Aorta (tissue), 5 donors: Measurements from ENCODE around the gene ETS2. TPM values are rescaled to one million over a fixed set of nuclear protein-coding genes. Genes with fewer than 3 reads are reported as not detected.

ENCODE experiments used
- ATAC-seq: fragments of 200-7000 bp; cut with Tn5 transposase; one replicate; pipeline ENCODE4 v1.9.1; 2022; ENCODE audit warnings: moderate library complexity; ENCODE audit not compliant: low FRiP score
- DNase-seq, 2 donors: peaks; one replicate each; pipeline ENCODE4 v3.0.0-alpha.2; 2020
- H3K27ac ChIP-seq, 2 donors: one replicate each; pipeline ENCODE4 v1.5.1; 2013; ENCODE audit warnings: low read length in 2 of 2, mild to moderate bottlenecking in 2 of 2, moderate library complexity in 2 of 2, control low read depth in 1 of 2, inconsistent platforms in 1 of 2, low read depth in 1 of 2
- H3K27me3 ChIP-seq, 2 donors: one replicate each; pipeline ENCODE4 v1.6.1; 2013; ENCODE audit warnings: control low read depth in 1 of 2, low read length in 1 of 2, mild to moderate bottlenecking in 1 of 2, moderate library complexity in 1 of 2; ENCODE audit not compliant: insufficient read depth in 2 of 2, control insufficient read depth in 1 of 2
- H3K36me3 ChIP-seq, 2 donors: one replicate each; pipeline ENCODE4 v1.6.1; 2013; ENCODE audit warnings: control low read depth in 1 of 2, low read length in 1 of 2, mild to moderate bottlenecking in 1 of 2; ENCODE audit not compliant: insufficient read depth in 2 of 2, control insufficient read depth in 1 of 2
- H3K4me1 ChIP-seq, 2 donors: one replicate each; pipeline ENCODE4 v1.6.1; 2013; ENCODE audit warnings: low read length in 2 of 2, control low read depth in 1 of 2, mild to moderate bottlenecking in 1 of 2, moderate library complexity in 1 of 2; ENCODE audit not compliant: insufficient read depth in 2 of 2, control insufficient read depth in 1 of 2
- H3K4me3 ChIP-seq, 2 donors: one replicate each; pipeline ENCODE4 v1.5.1; 2013; ENCODE audit warnings: low read length in 2 of 2, control low read depth in 1 of 2, mild to moderate bottlenecking in 1 of 2
- H3K9me3 ChIP-seq: one replicate; pipeline ENCODE4 v1.6.1; 2013; ENCODE audit warnings: mild to moderate bottlenecking, low read length; ENCODE audit not compliant: control insufficient read depth
- WGBS, 2 donors: extraction: QIAGEN DNeasy Blood & Tissue Kit; methylation state at CpG; one replicate each; pipeline ENCODE4 v1.1.7; 2013; 5-methylcytosine and 5-hydroxymethylcytosine counted together
- intact Hi-C, 2 donors: fragments of 100-400 bp; cut with DNase I; formaldehyde crosslinking; loops; one replicate each; pipeline versions ENCODE4 v1.14.2 to v1.15.0; 2022
- polyA plus RNA-seq, 2 donors: library from polyadenylated mRNA; stranded (reverse); fragments of 200-250 nt; gene quantifications; one replicate each; pipeline ENCODE4 v1.2.3, GENCODE V29; 2013
- total RNA-seq, 2 donors: library from RNA; stranded (reverse); fragmentation: NEBNext Ultra II Directional; extraction: Animal tissue kit (Norgen Biotek cat#: 25700); gene quantifications; one replicate each; pipeline ENCODE4 v1.2.1, GENCODE V29; 2021
- donor health status: healthy with polysubstance abuse.
- donor health status: Bipolar disorder and iron deficiency.
- donor health status: DM: no; HTN: no; CAD: no.
- donor health status: DM: no; HTN: no; CAD: no.
- donor health status: DM: yes; HTN: yes; CAD: no.

Gene ETS2
- total and polyA plus RNA-seq, 4 donors, result 40.2 to 232 (median 111) TPM

DNA sequence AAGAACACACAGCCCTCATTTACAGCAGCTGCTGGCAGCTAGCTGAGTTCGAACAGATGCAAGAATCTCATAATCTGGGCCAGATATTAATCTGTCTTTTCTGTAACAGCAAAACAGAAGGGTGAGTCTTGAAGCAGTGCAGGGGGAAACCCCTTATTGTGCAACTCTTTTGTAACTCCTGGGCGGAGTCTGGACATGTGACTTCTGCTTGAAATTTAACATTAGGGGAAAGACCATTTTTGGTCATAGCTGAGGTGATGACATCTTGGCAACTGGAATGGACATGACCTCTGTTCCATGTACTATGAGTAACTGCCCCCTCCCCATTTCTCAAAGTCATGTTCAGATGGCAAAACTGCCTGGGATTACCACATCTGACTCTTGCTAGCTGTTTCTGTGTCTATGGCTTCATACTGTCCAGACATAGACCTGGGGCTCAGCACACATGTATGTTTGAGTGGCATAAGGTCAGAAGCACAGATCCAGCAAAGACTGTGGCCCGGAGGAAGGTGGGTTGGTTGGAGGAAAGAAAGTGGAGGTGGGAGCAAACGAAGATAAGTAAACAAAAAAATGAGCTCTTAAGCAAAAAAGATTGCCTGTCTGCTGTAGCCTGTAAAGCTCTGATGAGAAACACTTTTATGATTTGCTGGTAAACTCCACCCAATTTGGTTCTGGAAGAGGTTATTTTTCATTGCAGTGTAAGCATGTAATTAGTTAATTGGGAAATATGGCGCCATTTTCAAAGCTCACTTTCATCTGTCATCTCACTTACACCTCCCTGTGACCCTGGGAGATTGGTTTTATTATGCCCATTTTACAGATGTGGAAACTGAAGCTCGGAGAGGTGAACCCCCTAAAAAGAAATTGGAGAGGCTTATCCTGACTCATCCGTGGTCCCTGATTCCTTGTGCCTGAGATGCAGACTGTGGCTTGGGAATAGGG is 26.1 kb downstream of the ETS2 start:
- no peaks in the 10 kb centered on the region for H3K4me1 ChIP-seq
- H3K36me3 ChIP-seq, result no peaks in the 10 kb centered on the region
- 84% methylated on average over 7 of the region's 7 CpGs for WGBS, 2 donors
- intact Hi-C loops, result no loop called here
- DNase-seq, result peak in 1 of 2 donors; percentile 80
- H3K9me3 ChIP-seq, result no peaks in the 10 kb centered on the region
- peak; percentile 96 for ATAC-seq
- no peak overlapping the region for H3K4me3 ChIP-seq
- no peak overlapping the region for H3K27ac ChIP-seq
- no peaks in the 10 kb centered on the region for H3K27me3 ChIP-seq

DNA sequence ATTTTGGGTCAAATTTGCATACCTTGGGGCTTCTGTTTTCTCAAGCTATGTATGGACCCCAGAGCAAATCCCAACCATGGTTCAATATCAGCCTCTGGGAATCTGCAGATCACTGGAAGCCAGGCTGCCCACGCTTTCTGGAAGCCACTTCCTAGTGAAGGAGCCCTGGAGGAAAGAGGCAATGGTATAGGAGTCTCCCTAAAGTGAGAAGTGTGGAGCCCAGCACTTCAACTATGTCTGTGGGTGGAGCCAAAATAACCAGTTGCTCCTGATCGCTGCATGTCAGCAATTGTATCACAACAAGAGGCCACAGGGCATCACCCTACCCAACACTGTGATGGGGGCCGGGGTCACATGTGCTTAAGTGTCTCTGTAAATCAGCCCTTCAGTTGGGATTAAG is 26.9 kb downstream of the ETS2 start:
- WGBS, 2 donors, result 91 to 94% methylated on average over 3 of the region's 3 CpGs
- H3K9me3 ChIP-seq, result no peaks in the 10 kb centered on the region
- DNase-seq, result no peak
- intact Hi-C loops, result no loop called here
- H3K27me3 ChIP-seq, result no peaks in the 10 kb centered on the region
- no peaks in the 10 kb centered on the region for H3K4me1 ChIP-seq
- H3K36me3 ChIP-seq, result no peaks in the 10 kb centered on the region
- no peak overlapping the region for H3K27ac ChIP-seq
- ATAC-seq, result peak; percentile 8
- H3K4me3 ChIP-seq, result no peak overlapping the region

DNA sequence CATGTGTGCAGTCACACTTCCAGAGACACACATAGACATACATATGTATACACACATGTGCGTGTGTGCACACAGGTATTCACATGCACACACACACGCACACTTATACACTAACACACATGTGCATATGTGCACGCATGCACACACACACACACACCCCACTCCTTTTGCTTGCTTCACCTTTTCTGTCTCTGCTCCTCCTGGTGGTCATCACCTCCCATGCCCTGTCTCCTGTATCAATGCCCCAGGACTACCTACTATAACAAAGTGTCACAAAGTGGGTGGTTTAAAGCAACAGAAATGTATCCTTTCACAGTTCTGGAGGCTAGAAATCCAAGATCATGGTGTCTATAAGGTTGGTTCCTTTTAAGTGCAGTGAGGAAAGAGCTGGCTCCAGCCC is 27.4 kb downstream of the ETS2 start:
- intact Hi-C loops, result no loop called here
- DNase-seq, result no peak
- no peaks in the 10 kb centered on the region for H3K9me3 ChIP-seq
- ATAC-seq, result no peak
- no peak overlapping the region for H3K4me3 ChIP-seq
- 81 to 86% methylated on average over 3 of the region's 3 CpGs for WGBS, 2 donors
- H3K36me3 ChIP-seq, result no peaks in the 10 kb centered on the region
- H3K27me3 ChIP-seq, result no peaks in the 10 kb centered on the region
- H3K4me1 ChIP-seq, result no peaks in the 10 kb centered on the region
- H3K27ac ChIP-seq, result no peak overlapping the region

DNA sequence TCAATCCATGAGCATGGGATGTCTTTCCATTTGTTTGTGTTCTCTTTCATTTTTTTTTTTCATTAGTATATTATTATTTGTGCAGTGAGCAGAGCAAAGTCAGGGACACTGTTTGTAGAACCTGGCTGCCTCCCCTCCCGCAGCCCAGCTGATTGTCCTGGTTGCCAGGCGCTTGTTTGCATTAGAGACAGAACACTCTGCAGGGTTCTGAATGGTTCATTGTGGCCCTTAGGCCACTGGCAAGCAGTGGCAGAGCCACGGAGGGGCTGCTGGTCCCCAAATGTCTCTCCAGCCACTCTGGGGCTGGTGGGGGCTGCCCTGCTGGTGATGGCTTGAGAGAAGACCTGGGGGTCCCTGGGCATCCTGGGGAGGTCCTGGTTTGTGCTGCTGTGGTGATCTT is 29.0 kb downstream of the ETS2 start:
- no peaks in the 10 kb centered on the region for H3K4me1 ChIP-seq
- H3K9me3 ChIP-seq, result no peaks in the 10 kb centered on the region
- H3K27me3 ChIP-seq, result no peaks in the 10 kb centered on the region
- DNase-seq (no peak), ATAC-seq (no peak)
- H3K27ac ChIP-seq, result no peak overlapping the region
- H3K36me3 ChIP-seq, result no peaks in the 10 kb centered on the region
- 92 to 95% methylated on average over 3 of the region's 3 CpGs for WGBS, 2 donors
- intact Hi-C loops, result no loop called here
- no peak overlapping the region for H3K4me3 ChIP-seq

DNA sequence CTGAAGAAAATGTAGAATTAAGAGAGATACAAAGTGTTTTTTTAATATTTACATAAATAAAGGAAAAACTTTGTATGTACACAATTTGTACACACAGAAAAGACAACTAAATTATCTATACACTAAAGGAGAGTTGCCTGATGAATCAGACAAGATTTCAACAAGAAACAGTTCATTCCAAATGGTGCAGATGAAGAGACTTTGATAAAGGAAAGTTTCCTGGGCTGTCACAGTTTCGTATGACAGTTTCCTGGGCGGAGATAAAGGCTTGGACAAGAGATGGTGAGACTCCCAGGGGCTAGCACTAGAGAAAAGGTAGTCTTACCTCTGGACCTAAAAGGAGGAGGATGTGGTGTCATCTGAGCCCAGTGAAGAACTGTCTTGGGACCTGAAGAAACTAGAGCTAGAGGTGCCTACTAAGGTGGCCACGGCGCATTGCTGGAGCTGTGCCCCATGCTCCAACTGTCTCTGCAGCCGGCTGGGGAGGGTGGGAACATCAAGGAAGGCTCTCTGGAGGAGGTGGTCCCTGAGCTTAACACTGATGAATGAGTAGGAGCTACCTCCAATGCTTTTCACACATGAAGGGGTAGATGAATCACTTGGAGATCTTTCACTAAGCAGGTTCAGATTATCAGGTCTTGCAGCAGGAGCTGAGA is 32.2 kb downstream of the ETS2 start:
- no peaks in the 10 kb centered on the region for H3K9me3 ChIP-seq
- H3K4me3 ChIP-seq, result no peak overlapping the region
- no peak for ATAC-seq

DNA sequence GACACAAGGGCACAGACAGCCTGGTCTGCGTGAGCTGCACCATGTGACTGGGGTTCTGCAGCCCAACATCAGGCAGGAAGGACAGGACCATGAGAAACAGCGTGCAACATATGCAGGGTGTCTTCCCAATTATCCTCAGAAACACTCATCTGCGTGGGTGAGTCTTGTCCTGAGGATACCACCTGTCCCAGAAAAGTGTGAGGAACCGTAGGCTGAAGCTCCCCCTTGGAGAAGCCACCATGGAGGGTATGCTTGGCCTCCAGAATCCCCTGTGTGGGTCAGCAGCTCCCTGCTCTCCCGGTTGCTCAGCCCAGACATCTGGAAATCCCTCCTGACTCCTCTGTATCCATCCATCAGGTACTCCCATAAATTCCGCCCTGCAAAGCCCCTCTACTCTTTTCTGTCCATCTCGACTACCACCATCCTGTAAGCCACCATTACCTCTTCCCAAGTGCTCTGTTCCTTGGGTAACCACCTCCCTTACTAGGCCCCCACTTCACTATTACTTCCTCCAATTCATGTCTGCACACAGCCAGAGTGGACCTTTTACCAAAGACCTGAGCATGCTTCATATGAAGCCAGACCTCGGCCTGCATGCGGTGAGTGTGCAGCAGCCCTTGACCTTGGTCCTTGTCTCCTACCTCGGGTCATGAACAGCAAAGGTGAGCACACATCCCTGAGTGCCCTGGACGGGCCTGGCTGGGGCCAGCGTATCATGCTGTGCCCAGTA is 33.0 kb downstream of the ETS2 start:
- H3K4me1 ChIP-seq, result no peaks in the 10 kb centered on the region
- H3K36me3 ChIP-seq, result no peaks in the 10 kb centered on the region
- no peaks in the 10 kb centered on the region for H3K9me3 ChIP-seq
- intact Hi-C loops, result no loop called here
- no peak for ATAC-seq
- no peak for DNase-seq
- 96% methylated on average over 12 of the region's 12 CpGs for WGBS, 2 donors
- H3K27me3 ChIP-seq, result no peaks in the 10 kb centered on the region
- H3K27ac ChIP-seq, result no peak overlapping the region
- H3K4me3 ChIP-seq, result no peak overlapping the region

More for the DNA sequence above, 32.2 kb downstream of the ETS2 start:
- intact Hi-C loops, result no loop called here
- no peak overlapping the region for H3K27ac ChIP-seq
- no peak for DNase-seq
- 82 to 83% methylated on average over 5 of the region's 5 CpGs for WGBS, 2 donors
- H3K36me3 ChIP-seq, result no peaks in the 10 kb centered on the region
- H3K4me1 ChIP-seq, result no peaks in the 10 kb centered on the region
- no peaks in the 10 kb centered on the region for H3K27me3 ChIP-seq

DNA sequence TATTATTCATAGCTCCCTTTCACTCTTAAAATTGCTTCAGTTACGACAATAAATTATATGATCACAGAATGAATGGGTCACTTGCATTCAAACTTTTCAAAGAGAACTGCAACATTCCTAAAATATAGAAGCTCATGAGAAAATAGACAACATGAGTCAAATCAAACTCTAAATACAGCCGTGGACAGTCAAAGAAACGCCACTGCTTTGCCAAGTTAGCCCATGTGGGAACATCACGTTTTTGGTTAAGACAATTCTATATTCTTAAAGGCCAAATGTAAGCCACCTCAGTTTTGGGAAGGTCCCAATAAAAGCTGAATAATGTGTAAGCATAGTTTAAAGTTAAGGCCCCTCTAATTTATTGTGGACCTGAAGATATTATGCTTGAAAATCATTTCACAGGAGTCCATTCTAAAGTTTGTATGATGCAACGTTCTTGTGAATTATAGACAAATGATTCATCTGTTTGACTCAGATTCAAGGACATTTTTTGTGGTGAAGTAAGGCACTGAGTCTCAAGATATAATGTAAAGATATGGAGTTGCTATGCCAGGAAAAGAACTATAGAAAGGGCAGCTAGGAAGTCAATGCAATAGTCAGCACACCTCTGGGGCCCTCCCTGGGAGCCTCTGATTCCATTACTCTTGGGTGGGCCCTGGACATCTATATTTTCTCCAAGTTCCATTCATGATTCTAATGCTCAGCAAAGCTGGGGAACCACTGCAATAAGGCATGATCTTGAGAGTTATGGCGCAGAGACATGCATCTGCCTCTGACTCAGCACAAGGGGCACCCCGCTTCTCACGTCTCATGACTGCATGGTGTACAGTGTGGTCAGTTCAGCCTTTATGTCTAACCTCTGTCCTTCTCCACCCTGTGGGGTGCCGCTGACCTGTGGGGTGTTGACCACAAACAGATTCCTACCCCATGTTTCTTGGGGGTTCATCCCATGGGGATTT is 33.9 kb downstream of the ETS2 start:
- DNase-seq (no peak), ATAC-seq (no peak)
- Histone ChIP-seq H3K27me3 (no peaks in the 10 kb centered on the region), H3K4me3 (no peak overlapping the region), H3K9me3 (no peaks in the 10 kb centered on the region), H3K36me3 (no peaks in the 10 kb centered on the region), H3K27ac (no peak overlapping the region), H3K4me1 (no peaks in the 10 kb centered on the region)
- intact Hi-C loops, result no loop called here
- WGBS, 2 donors, result 81 to 82% methylated on average over 9 of the region's 9 CpGs
